ENCODE data around the gene KLHL29. TPM values are rescaled to one million over a fixed set of nuclear protein-coding genes. Genes with fewer than 3 reads are reported as not detected.

Gene KLHL29
- total and polyA plus RNA-seq, 2 donors (not counting 3 experiments of a cell fraction or from before 2014, with no cell fraction given): 4.6 to 12.7 TPM

- H3K9me1 ChIP-seq (replicated peaks; ENCODE audit: control insufficient read depth, extremely low read depth, insufficient read depth, low read length): no peaks in the 10 kb centered on the region
- H3K9me3 ChIP-seq (replicated peaks; ENCODE audit: control insufficient read depth, insufficient read depth, low read length): no peaks in the 10 kb centered on the region
- intact Hi-C loops (cut with micrococcal nuclease): no loop called here
- H3K4me3 ChIP-seq (replicated peaks in 1 of 3; ENCODE audit: insufficient read depth in 1 of 3, low read depth in 1 of 3, low read length in 3 of 3): no peak overlapping the region
- no peak overlapping the region for H3K27ac ChIP-seq (ENCODE audit: insufficient read depth, low read depth, low read length)
- POLR2A ChIA-PET: no interaction called here
- H3K36me3 ChIP-seq (ENCODE audit: control insufficient read depth in 2 of 2, extremely low read depth in 1 of 2, insufficient read depth in 2 of 2, low read length in 2 of 2): no peaks in the 10 kb centered on the region
- no TSS peak for BruUV-seq (replicated peaks)
- no peak overlapping the region for H2AFZ ChIP-seq (ENCODE audit: low read depth, low read length)
- H4K20me1 ChIP-seq (replicated peaks; ENCODE audit: control insufficient read depth, extremely low read depth, insufficient read depth, low read length): no peaks in the 10 kb centered on the region
- no peak overlapping the region for H3K4me2 ChIP-seq (ENCODE audit: insufficient read depth, low read length)
- CTCF ChIA-PET: no interaction called here
- FAIRE-seq (no peak), DNase-seq (ENCODE audit: low read depth, low spot score) (no peak)
- dilution Hi-C loops (cut with MboI; ENCODE audit: extremely low pct_ligation_motif_present, low sequenced_read_pairs): no loop called here
- TF ChIP-seq, protein P1, sequence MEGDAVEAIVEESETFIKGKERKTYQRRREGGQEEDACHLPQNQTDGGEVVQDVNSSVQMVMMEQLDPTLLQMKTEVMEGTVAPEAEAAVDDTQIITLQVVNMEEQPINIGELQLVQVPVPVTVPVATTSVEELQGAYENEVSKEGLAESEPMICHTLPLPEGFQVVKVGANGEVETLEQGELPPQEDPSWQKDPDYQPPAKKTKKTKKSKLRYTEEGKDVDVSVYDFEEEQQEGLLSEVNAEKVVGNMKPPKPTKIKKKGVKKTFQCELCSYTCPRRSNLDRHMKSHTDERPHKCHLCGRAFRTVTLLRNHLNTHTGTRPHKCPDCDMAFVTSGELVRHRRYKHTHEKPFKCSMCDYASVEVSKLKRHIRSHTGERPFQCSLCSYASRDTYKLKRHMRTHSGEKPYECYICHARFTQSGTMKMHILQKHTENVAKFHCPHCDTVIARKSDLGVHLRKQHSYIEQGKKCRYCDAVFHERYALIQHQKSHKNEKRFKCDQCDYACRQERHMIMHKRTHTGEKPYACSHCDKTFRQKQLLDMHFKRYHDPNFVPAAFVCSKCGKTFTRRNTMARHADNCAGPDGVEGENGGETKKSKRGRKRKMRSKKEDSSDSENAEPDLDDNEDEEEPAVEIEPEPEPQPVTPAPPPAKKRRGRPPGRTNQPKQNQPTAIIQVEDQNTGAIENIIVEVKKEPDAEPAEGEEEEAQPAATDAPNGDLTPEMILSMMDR (IDR thresholded peaks at IDR 0.05; ENCODE audit: extremely low read depth in 1 of 2, insufficient read depth in 1 of 2, low read depth in 1 of 2, low read length in 2 of 2): no peak
- TF ChIP-seq EZH2 (IDR thresholded peaks at IDR 0.05; ENCODE audit: borderline replicate concordance, low read depth, low read length, severe bottlenecking): no peak
- TF ChIP-seq FOS (IDR thresholded peaks at IDR 0.05; ENCODE audit: borderline replicate concordance, insufficient read depth, low read length): no peak
- TF ChIP-seq, protein P2, sequence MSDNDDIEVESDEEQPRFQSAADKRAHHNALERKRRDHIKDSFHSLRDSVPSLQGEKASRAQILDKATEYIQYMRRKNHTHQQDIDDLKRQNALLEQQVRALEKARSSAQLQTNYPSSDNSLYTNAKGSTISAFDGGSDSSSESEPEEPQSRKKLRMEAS (IDR thresholded peaks at IDR 0.05; ENCODE audit: insufficient read depth, insufficient read length): no peak
- TF ChIP-seq POLR2A (IDR thresholded peaks at IDR 0.05; ENCODE audit: low read depth, low read length): no peak
- TF ChIP-seq POLR2AphosphoS5 (IDR thresholded peaks at IDR 0.05; ENCODE audit: insufficient read depth, low read depth, low read length): no peak
- no peak for TF ChIP-seq JUN (IDR thresholded peaks at IDR 0.05; ENCODE audit: borderline replicate concordance, insufficient read depth, insufficient read length, low read depth)
- TF ChIP-seq MYC (IDR thresholded peaks at IDR 0.05; ENCODE audit: low read depth, low read length): no peak
- TF ChIP-seq GATA2 (IDR thresholded peaks at IDR 0.05; ENCODE audit: insufficient read depth, insufficient read length, low read depth, low read length): no peak
- no peak overlapping the region for H3K9ac ChIP-seq (replicated peaks; ENCODE audit: extremely low read depth, insufficient read depth, low read length)
- H3K27me3 ChIP-seq (ENCODE audit: control insufficient read depth in 2 of 2, insufficient read depth in 2 of 2, low read length in 2 of 2): no peaks in the 10 kb centered on the region
- no peaks in the 10 kb centered on the region for H3K79me2 ChIP-seq (ENCODE audit: control insufficient read depth, insufficient read depth, low read length)
- no peaks in the 10 kb centered on the region for H3K4me1 ChIP-seq (ENCODE audit: control insufficient read depth, extremely low read depth, insufficient read depth, low read length)
These were observed 27.7 kb downstream of the KLHL29 start for GRCh38 chr2:23412556-23413155.

Measured in endothelial cell of umbilical vein (primary cell).